HG02943 (cell line): Measurements from ENCODE around the gene UBIAD1.

Experiments used
- ATAC-seq: cut with Tn5 transposase; IDR thresholded peaks from one replicate; pipeline ENCODE4 v1.9.1; 2021; ENCODE audit warnings: mild to moderate bottlenecking, low read depth, moderate library complexity; ENCODE audit not compliant: unreplicated experiment

UBIAD1 gene

DNA sequence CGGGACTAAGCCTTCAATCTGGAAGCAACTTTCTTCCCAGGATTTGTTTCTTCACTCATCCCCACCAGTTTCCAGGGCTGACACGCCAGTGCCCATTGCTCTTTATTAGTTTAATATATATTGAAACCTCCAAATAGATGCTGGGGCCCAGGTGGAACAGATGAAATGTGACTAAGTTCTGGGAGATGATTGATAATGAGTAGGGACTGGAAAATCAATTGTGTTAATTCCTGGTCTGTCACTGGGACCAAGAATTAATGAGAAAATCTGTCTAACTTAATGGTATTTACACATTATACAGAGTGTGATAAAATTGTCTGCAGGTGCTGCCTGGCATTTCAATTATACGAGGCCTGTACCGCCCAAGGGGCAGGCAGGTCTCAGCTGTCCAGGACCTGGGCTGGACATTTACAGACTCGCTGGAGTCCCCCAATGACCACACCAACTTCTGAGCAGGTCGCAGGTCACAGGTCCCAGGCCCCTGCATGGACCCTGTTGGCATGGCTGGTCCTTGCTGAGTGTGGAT is 35.8 kb downstream of the UBIAD1 start:
- ATAC-seq, result no peak

DNA sequence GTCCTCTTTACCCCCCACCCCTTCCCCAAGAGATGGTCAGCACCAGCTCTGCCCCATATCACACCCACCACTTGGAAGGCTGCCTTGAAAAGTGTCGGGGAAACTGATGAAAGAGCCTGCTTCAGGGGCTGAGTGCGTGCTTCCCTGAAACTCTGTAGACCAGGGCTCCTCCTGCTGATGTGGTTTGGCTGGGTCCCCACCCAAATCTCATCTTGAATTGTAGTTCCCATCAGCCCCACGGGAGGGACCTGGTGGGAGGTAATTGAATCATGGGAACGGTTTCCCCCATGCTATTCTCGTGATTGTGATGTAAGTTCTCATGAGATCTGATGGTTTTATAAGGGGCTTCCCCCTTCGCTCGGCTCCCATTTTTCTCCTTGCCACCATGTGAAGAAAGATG is 36.4 kb downstream of the UBIAD1 start:
- no peak for ATAC-seq

DNA sequence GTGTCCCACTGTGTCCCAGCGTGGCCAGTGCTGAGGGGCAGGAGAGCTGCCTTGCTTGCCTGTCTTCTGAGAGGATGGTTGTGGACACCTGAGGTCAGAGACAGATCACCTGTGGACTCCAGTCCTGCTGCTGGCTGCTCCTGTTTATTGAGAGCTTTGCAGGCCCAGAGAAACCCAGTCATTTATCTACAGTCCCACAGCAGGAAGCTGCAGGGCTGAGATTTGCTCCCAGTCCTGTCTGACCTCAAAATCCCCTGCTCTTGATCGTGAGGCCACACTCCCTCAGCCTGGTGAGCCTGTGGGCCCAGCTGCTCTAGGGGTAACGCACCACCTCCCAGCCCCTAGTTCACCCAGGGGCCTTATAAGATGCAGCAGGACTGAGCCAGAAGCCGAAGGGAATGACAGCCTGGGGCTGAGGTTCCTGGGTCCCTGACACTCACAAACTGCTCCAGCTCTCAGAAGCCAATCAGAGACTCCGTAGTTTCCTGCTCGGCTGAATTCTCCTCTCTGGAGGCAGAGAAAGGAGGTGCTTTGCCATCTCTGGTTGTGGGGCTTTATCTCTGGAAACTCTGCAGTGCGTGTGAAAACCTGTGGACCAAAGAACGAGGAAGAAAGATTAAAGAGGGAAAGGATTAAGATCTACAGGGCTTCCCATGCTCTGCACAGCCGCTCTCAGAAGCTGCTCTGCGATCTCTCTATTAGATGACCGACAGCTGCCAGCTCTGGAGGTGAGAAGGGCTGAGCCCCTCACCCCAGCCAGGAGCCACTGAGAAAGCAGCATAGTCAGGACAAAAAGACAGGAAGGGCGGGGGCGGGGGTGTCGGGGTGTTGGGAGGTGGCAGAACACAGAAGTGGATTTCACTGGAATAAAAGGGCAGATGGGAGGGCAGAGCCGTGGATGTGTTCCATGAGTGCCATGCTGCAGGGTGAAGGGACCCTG is 39.1 kb downstream of the UBIAD1 start:
- no peak for ATAC-seq

DNA sequence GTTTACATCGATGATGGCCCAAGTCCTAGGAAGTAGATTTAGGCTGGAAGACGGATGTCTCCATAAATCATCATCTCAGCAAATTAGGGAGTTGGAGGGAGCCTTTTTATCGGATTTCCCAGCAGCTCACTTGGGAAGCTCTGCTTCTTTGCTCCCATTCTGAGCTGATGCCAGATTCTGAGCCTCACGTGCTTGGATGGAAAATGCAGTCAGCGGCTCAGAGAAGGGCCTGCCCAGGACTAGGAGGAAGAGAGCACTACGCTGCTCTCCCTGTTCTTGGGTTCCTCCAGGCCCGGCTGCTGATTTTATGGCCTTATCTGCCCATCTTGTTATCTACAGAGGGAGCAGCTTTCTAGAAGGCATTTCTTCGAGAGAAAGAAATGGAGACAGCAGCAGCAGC is 42.0 kb downstream of the UBIAD1 start:
- no peak for ATAC-seq

DNA sequence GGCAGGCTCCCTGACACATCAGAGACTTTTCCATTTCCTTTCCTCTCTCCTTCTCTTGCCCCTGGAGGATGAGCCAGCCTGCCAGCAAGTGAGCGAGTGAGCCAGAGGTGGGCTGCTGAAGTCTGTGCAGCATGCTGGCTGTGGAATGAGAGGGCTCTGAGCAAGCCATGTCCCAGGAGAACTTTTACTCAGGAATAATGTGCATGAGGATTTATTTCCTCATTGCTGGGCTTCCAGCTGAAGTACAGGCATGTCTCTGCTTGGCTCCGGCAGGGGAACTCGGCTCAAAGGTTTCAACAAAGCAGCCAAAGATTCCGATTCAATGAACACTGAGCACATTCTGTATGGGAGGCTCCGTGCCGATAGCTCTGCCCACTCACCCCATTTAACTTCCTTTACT is 43.7 kb downstream of the UBIAD1 start:
- no peak for ATAC-seq

DNA sequence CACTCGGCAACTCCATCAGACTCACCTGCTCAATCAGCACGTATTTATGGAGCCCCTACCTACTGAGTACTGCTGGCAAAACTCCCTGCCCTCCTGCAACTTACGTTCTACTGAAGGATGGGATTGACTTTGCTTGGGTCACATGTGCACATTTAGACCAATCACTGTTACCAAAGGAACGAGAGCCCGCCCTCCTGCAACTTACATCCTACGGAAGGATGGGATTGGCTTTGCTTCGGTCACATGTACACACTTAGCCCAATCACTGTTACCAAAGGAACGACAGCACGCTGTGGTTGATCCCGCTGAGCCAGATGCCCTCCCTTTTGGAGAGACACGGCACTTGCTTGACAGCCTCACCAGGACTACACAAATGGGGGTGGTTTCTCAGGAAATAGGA is 46.0 kb downstream of the UBIAD1 start:
- ATAC-seq, result no peak

DNA sequence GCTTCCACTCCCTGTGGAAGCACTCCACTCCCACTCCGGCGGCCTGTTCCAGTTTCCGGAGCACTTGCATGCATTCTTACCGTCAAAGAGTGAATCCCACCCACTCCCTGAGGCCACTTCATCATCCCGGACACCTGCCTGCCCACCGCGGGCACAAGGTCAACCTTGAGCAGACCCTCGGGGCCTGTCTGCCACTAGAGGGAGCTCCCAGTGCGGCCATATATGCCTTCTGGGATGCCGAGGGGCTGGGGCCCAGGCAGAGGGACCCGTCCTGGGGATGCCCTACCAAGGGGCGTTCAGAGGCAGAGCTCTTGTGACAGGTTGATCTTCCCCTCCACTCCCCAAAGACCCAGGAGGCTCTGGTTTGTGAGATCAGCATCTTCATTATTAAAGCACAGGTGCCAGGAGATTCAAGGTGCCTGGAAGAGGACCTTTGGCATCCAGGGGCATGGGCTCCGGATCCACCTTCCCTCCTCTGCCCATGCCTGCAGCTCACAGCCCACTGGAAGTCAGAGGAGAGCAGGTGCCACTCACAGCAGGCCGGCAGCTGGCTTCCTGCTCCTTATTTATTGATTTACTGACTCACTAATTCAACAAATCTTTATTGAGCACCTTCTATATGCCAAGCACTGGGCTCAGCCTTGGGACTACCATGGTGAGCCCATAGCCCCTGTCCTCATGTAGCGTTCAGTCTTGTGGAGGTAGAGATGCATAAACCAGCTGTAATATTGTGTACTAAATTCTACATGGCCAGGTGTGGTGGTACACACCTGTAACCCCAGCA is 47.3 kb downstream of the UBIAD1 start:
- ATAC-seq, result no peak

DNA sequence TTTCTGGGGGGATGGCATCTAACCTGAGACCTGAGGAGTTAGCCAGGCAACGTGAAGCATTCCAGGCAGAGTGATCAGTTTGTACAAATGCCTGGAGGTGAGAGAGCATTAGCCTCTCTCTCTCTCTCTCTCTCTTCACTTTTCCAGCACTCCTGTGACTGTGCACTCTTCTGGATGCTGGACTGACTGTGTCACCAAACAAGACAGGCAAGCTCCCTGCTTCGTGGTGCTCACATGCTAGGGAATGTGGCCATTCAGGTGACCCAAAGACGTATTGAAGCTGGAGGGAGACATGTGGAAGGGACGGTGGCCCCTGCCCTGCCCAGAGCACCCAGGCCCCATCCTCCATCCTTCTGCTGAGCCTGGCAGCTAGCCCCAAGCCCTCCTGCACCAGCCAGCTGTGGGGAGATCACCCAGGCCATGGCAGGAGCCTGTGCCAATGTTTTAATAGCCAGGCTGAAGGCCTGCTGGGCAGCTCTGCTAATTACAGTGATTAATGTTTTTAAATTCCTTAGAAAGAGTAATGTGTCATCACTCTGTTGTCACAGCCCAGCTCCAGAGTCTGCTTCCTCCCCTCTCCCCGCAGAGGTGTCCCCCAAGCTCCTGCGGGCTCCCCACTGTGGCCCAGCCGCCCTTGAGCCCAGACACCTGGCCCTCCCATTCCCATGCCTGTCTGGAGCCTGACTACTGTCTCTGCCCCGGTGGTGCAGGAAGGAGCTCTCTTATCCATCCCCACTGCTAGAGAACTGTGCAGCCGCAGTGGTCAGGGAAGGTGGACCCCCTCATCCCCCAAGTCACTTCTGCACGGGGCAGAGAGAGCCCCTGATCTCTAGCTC is 48.9 kb downstream of the UBIAD1 start:
- ATAC-seq, result no peak

DNA sequence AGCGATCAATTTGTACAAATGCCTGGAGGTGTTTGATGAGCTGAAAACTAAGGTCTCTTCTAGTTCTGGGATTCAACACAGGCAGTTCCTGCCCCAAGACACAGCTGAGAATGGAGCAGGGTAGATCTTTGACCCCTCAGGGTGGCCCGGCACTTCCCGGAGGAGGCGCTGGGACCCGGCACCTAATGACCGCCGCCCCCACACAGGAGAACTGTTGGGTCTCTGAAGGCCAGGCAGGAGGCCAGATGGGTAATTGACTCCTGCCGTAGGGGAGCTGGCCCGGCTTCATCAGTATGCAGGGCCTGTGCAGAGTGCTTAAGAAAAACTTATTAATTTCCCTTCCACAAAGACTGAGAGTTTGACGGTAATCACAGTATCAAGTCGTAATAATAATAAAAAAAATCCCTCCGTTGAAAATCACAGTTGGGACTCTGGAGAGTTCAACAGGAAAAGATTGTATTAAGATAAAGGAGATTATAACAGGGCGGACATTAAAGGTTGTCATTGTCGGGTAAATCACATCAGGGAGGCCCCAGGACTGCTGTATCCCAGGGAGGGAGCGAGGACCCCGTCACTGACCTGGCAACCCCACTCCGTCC is 51.7 kb downstream of the UBIAD1 start:
- no peak for ATAC-seq

DNA sequence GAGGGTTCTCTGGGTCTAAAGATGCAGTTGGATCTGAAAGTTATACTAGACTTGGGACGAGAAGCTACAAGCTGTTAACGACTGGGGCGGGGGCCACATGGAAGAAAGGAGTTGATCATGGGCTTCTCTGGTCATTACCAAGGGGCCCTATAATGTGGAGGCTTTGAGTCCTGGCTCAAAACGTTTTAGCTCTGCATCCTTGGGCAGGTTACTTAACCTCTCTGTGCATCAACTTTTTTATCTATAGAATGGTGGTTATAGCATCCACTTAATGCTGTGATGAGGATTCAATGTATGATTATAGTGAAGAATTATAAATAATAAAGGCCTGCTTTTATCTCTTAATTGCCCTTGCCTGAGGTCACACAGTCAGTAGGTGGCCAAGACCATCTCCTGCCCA is 53.1 kb downstream of the UBIAD1 start:
- no peak for ATAC-seq

DNA sequence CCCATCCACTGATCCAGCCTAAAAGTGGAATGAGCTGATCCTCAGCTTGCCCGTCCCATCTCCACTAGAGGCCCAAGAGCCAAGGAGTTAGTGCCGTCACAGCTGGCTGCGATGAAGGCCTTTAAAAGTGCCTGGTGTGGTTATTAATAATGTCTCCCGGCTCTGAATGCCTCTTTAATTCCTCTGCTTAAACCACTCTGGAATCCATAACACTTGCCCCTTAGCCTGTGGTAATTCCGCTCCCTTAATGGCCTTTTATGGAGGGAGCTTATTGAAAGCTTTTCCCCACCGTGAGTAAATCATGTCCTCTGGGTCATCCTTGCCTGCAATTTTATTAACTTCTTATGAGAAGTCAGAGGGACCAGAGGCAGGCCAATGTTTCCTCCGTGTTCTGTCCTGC is 55.4 kb downstream of the UBIAD1 start:
- ATAC-seq, result no peak

DNA sequence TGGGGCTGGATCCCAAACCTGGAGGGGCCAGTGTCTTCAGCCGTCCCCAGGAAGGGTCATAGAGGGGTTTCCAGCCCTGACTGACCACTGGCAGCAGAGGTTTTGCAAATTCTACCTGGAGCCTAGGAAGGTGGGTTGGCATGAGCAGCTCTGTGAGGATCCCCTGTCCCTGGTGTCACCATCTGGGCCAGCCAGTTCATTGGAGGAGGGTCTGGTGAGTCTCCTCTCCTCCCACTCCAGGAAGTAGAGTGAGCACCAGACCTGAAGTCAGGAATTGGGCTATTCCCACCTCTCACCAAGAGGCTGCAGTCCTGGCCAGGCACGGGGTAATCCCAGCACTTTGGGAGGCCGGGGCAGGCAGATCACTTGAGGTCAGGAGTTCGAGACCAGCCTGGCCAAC is 57.4 kb downstream of the UBIAD1 start:
- ATAC-seq, result no peak

DNA sequence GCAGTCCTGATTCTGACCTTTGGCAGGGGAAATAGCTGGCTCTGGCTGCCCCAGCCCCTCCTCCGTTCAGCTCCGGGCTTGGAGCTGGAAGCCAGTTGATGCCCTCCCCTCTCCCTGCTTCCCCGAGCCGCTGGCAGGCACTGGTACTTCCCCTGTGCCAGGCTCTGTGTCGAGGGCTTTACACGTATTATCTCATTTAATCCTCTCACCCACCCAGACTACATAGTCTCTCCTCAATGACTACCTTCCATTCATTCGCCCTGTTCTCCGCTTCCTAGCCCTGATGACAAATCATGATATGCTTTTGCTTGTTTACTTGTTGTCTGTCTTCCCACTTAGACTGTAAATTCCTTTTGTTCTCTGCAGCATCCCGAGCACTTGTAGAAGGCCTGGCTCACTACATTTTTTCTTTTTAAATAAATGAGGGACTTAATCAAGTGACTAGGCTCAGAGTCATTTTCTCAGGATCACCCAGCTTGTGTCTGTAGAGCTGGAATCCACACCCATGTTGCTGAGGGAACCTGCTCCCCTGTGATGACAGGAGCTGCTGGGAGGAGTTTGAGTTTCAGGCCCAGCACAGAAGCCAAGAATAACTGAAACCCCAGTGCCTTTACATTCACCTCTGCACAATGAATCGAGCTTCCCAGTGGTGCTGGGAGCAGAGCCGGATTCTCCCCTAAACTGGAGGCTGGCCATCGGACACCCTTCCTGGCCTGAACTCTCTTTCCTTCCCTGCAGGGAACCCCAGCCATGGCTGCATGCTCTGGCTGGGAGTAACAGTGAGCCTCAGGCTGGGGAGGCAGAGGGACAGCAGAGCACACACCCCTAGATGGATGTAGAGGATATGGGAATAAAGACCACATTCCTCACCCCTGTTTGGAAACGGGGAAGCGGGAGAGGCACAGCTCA is 58.3 kb downstream of the UBIAD1 start:
- ATAC-seq, result no peak

DNA sequence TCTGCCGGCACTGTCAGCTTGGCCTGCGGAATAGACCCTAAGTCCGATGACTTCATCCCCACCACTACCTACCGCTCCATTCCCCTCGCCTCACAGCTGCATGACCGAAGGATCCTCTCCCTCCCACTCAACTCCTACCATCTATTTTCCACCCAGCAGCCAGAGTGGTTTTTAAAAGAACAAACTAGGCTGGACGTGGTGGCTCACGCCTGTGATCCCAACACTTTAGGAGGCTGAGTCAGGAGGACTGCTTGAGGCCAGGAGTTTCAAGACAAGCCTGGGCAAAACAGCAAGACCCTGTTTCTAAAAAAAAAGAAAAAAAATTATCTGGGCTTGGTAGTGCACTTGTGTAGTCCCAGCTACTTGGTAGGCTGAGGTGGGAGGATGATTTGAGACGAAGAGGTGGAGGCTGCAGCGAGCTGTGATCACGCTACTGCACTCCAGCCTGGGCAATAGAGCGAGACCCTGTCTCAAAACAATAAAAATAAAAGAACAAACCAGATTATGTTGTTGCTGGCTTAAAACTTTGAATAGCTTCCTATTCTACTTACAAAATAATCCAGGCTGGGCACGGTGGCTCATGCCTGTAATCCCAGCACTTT is 59.0 kb downstream of the UBIAD1 start:
- no peak for ATAC-seq

DNA sequence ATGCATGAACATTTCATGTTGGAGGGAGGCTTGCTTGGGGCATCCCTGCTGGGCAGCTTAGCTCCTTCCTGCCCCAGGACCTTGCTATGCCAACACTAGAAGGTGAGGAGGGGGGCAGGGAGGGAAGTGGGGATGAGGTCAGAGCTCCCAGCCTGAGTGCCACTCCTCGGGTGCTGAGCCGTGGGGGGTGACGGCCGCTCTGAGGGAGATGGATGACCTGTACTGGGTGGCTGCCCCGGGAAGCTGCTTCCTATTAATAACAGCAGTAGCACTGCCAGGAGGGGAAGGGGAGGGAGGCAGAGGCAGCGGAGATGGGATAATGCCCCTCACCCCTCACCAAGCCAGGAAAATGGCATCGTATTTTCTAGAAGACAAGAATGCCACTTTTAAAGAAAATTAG is 60.6 kb downstream of the UBIAD1 start:
- no peak for ATAC-seq

DNA sequence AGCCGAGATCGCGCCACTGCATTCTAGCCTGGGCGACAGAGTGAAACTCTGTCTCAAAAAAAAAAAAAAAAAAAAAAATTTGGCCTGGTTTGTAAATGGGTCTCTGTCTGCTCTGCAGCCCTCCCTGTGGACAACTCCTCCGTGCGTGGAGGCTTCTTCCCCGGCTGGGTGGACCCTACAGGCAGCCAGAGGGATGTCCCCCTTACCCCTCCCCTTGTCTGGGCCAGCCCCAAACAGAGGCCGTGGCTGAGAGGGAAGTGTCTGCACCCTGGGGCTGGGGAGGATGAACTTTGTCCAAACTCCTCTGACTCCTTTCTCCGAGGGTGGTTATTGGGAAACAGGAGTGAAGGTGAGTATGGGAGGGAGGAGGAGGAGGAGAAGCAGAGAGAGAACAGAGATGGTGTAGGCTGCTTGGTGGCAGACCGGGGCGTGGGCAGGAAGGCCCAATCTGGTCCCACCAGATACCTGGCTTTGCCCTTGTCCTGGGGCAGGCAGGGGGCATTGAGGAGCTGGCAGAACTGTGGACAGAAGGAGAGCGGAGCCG is 61.3 kb downstream of the UBIAD1 start:
- no peak for ATAC-seq

DNA sequence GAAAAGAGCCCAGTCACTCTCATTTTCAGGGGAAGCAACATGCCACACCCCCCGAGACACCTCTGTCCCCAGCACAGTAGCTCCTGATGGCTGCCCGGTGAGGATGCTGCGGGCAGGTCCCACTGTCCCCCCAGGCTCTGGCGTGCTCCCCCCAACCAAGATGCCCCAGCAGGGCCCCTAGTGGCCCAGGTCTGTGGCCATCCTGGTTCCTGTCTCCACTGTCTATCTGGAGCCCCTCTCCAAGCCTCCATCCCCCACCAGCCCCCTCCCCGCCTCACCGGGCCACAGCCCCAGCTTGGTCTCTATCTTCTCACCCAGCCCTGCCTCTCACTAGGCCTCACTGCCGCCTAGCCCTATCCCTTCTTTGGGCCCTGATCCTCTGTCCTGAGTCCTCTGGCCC is 61.8 kb downstream of the UBIAD1 start:
- ATAC-seq, result no peak

DNA sequence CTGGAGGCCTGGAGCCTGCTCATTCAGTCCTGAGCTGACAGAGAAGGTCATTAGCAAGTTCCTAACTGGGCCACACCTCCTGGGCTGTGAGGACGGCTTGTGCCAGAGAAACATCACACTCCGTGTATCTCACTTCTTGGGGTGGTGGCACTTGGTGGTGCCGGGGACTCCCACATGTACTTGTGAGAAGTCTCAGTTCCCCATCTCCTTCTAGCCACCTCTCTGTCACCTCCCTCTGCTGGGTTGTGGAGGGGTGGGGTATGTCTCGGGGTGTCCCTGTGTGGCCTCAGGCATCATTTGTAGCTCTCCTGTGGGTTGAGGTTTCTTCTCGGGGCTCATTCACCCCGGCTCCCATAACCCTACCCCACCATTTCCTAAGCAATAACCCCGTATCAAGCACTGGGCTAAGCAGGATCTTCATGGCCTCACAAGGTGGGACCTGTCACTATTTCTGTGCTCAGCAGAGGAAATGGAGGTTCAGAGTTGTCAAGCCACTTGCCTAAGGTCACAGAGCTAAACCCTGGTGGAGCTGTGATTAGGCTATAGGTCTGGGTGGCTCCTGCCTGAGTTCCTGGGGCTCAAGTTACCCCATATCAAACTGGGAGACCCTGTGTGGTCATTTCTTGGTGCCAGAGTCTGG is 62.5 kb downstream of the UBIAD1 start:
- no peak for ATAC-seq
